Measurements from ENCODE around the gene NFYB. TPM values are rescaled to one million over a fixed set of nuclear protein-coding genes. Genes with fewer than 3 reads are reported as not detected.

NFYB gene
- total and polyA plus RNA-seq, 2 donors (not counting 3 experiments of a cell fraction or from before 2014, with no cell fraction given): 10.2 to 23.3 TPM

- TF ChIP-seq POLR2AphosphoS5 (IDR thresholded peaks at IDR 0.05; ENCODE audit: insufficient read depth, low read depth, low read length): no peak
- no peak for TF ChIP-seq MAX (IDR thresholded peaks at IDR 0.05; ENCODE audit: insufficient read depth, insufficient read length)
- no peak for TF ChIP-seq POLR2A (IDR thresholded peaks at IDR 0.05; ENCODE audit: low read depth, low read length)
- TF ChIP-seq GATA2 (IDR thresholded peaks at IDR 0.05; ENCODE audit: insufficient read depth, insufficient read length, low read depth, low read length): no peak
- no peak for TF ChIP-seq FOS (IDR thresholded peaks at IDR 0.05; ENCODE audit: borderline replicate concordance, insufficient read depth, low read length)
- no peak for TF ChIP-seq EZH2 (IDR thresholded peaks at IDR 0.05; ENCODE audit: borderline replicate concordance, low read depth, low read length, severe bottlenecking)
- no peak for TF ChIP-seq CTCF (IDR thresholded peaks at IDR 0.05; ENCODE audit: extremely low read depth in 1 of 2, insufficient read depth in 1 of 2, low read depth in 1 of 2, low read length in 2 of 2)
- no peak for TF ChIP-seq JUN (IDR thresholded peaks at IDR 0.05; ENCODE audit: borderline replicate concordance, insufficient read depth, insufficient read length, low read depth)
- TF ChIP-seq MYC (IDR thresholded peaks at IDR 0.05; ENCODE audit: low read depth, low read length): no peak
- Histone ChIP-seq H3K27me3 (ENCODE audit: control insufficient read depth in 2 of 2, insufficient read depth in 2 of 2, low read length in 2 of 2) (peaks cover 8 to 12% of the 10 kb centered on the region in 2 experiments), H2AFZ (ENCODE audit: low read depth, low read length) (no peak overlapping the region), H4K20me1 (replicated peaks; ENCODE audit: control insufficient read depth, extremely low read depth, insufficient read depth, low read length) (no peaks in the 10 kb centered on the region), H3K4me3 (replicated peaks in 1 of 3; ENCODE audit: insufficient read depth in 1 of 3, low read depth in 1 of 3, low read length in 3 of 3) (no peak overlapping the region), H3K4me1 (ENCODE audit: control insufficient read depth, extremely low read depth, insufficient read depth, low read length) (no peaks in the 10 kb centered on the region), H3K27ac (ENCODE audit: insufficient read depth, low read depth, low read length) (no peak overlapping the region), H3K9me1 (replicated peaks; ENCODE audit: control insufficient read depth, extremely low read depth, insufficient read depth, low read length) (no peaks in the 10 kb centered on the region), H3K9me3 (replicated peaks; ENCODE audit: control insufficient read depth, insufficient read depth, low read length) (no peaks in the 10 kb centered on the region), H3K4me2 (ENCODE audit: insufficient read depth, low read length) (no peak overlapping the region), H3K79me2 (ENCODE audit: control insufficient read depth, insufficient read depth, low read length) (no peaks in the 10 kb centered on the region), H3K36me3 (ENCODE audit: control insufficient read depth in 2 of 2, extremely low read depth in 1 of 2, insufficient read depth in 2 of 2, low read length in 2 of 2) (no peaks in the 10 kb centered on the region), H3K9ac (replicated peaks; ENCODE audit: extremely low read depth, insufficient read depth, low read length) (no peak overlapping the region)
- DNase-seq (ENCODE audit: low read depth, low spot score): no peak
- ChIA-PET CTCF (interaction anchor here (0.7 to 1.4 kb wide), 2 partner anchors 7 to 879 kb away, joined by 3 read pairs; no protein-coding TSS in a partner anchor), POLR2A (no interaction called here)
- no TSS peak for BruUV-seq (replicated peaks)
- dilution Hi-C loops (cut with MboI; ENCODE audit: extremely low pct_ligation_motif_present, low sequenced_read_pairs): no loop called here
- no peak for FAIRE-seq
- intact Hi-C loops (cut with micrococcal nuclease): no loop called here
Measured at GRCh38 chr12:104154286-104154685, 16.3 kb upstream of the NFYB start.

Data from endothelial cell of umbilical vein (primary cell).